HG03103 (cell line): ENCODE data around the gene PNPLA7.

Experiments
- ATAC-seq: cut with Tn5 transposase; IDR thresholded peaks from one replicate; pipeline ENCODE4 v1.9.1; 2021; ENCODE audit warnings: low read depth; ENCODE audit not compliant: unreplicated experiment

Gene PNPLA7

GRCh38 chr9:137462986-137463930, 86.9 kb downstream of the PNPLA7 start:
- no peak for ATAC-seq

- ATAC-seq: no peak
Measured at GRCh38 chr9:137462396-137462985, 87.7 kb downstream of the PNPLA7 start.

- ATAC-seq: peak; percentile 43
Measured at GRCh38 chr9:137461663-137462395, 88.4 kb downstream of the PNPLA7 start.

- no peak for ATAC-seq
Measured at GRCh38 chr9:137461316-137461662, 88.9 kb downstream of the PNPLA7 start.

- no peak for ATAC-seq
Measured at GRCh38 chr9:137460363-137461315, 89.6 kb downstream of the PNPLA7 start.

- ATAC-seq: no peak
Measured at GRCh38 chr9:137459601-137460362, 90.4 kb downstream of the PNPLA7 start.

GRCh38 chr9:137459152-137459600, 91.0 kb downstream of the PNPLA7 start, which contains the start of gene NSMF:
NSMF (minus strand) TSS chr9:137459334; CDS start chr9:137459102, 232 bp downstream.
- ATAC-seq: peak; percentile 63

- peak; percentile 16 for ATAC-seq
Measured at GRCh38 chr9:137458194-137459151, 91.7 kb downstream of the PNPLA7 start.

- ATAC-seq: no peak
Measured at GRCh38 chr9:137457406-137458193, 92.6 kb downstream of the PNPLA7 start.

GRCh38 chr9:137456864-137457405, 93.3 kb downstream of the PNPLA7 start:
- ATAC-seq: no peak

GRCh38 chr9:137456061-137456863, 93.9 kb downstream of the PNPLA7 start:
- ATAC-seq: no peak

GRCh38 chr9:137455359-137455991, 94.7 kb downstream of the PNPLA7 start:
- ATAC-seq: no peak

- no peak for ATAC-seq
Measured at GRCh38 chr9:137454597-137455358, 95.4 kb downstream of the PNPLA7 start.

- ATAC-seq: peak; percentile 27
Measured at GRCh38 chr9:137454145-137454596, 96.0 kb downstream of the PNPLA7 start.

- peak; percentile 56 for ATAC-seq
Measured at GRCh38 chr9:137453643-137454081, 96.5 kb downstream of the PNPLA7 start.
